Cerebellar cortex (tissue), 1 donor: ENCODE measurements around the gene GRB10.
"Not testable (repeated sequence)": the region's sequence is repeated elsewhere in the genome, so short reads cannot be mapped to it uniquely, and the experiment has no call there.

Experiments used
- DNase-seq: peaks from one replicate; pipeline ENCODE4 v3.0.0-alpha.2; 2015; ENCODE audit warnings: low spot score

The GRB10 gene

GRCh38 chr7:50580057-50580456 lies 202.6 kb downstream of the GRB10 start:
- no peak for DNase-seq

GRCh38 chr7:50578105-50578504 lies 204.6 kb downstream of the GRB10 start:
- DNase-seq = not testable (repeated sequence)

GRCh38 chr7:50577569-50577968 lies 205.1 kb downstream of the GRB10 start:
- no peak for DNase-seq

- not testable (repeated sequence) for DNase-seq
Observed at GRCh38 chr7:50576388-50576787, 206.3 kb downstream of the GRB10 start.

- DNase-seq = no peak
Observed at GRCh38 chr7:50567715-50568261, 214.9 kb downstream of the GRB10 start.

GRCh38 chr7:50565977-50566376 lies 216.7 kb downstream of the GRB10 start:
- no peak for DNase-seq

- no peak for DNase-seq
Observed at GRCh38 chr7:50565559-50565916, 217.2 kb downstream of the GRB10 start.

- DNase-seq = no peak
Observed at GRCh38 chr7:50564640-50565558, 217.8 kb downstream of the GRB10 start, which contains the start of gene DDC. DDC (minus strand) TSS chr7:50565405; CDS start chr7:50544085, 21,320 bp downstream.

- no peak for DNase-seq
Observed at GRCh38 chr7:50564171-50564570, 218.5 kb downstream of the GRB10 start.

GRCh38 chr7:50562136-50562535 lies 220.6 kb downstream of the GRB10 start:
- no peak for DNase-seq

- DNase-seq = no peak
Observed at GRCh38 chr7:50560865-50561351, 221.8 kb downstream of the GRB10 start.

- no peak for DNase-seq
Observed at GRCh38 chr7:50559881-50560280, 222.8 kb downstream of the GRB10 start.

- DNase-seq = no peak
Observed at GRCh38 chr7:50558294-50559053, 224.2 kb downstream of the GRB10 start.

- DNase-seq = no peak
Observed at GRCh38 chr7:50557099-50557498, 225.6 kb downstream of the GRB10 start.

- DNase-seq = no peak
Observed at GRCh38 chr7:50556247-50556991, 226.3 kb downstream of the GRB10 start.

- no peak for DNase-seq
Observed at GRCh38 chr7:50555594-50556140, 227.0 kb downstream of the GRB10 start.

GRCh38 chr7:50554431-50555322 lies 228.0 kb downstream of the GRB10 start:
- DNase-seq = no peak

- no peak for DNase-seq
Observed at GRCh38 chr7:50553973-50554372, 228.7 kb downstream of the GRB10 start.

GRCh38 chr7:50552921-50553320 lies 229.8 kb downstream of the GRB10 start:
- DNase-seq = no peak

- no peak for DNase-seq
Observed at GRCh38 chr7:50552139-50552538, 230.6 kb downstream of the GRB10 start.
